ENCODE data around the gene PHLDA2. TPM values are rescaled to one million over a fixed set of nuclear protein-coding genes. Genes with fewer than 3 reads are reported as not detected.

Gene PHLDA2
- polyA plus RNA-seq, 1 donor (not counting 4 experiments of a cell fraction or from before 2014, with no cell fraction given), result 24.3 TPM

DNA sequence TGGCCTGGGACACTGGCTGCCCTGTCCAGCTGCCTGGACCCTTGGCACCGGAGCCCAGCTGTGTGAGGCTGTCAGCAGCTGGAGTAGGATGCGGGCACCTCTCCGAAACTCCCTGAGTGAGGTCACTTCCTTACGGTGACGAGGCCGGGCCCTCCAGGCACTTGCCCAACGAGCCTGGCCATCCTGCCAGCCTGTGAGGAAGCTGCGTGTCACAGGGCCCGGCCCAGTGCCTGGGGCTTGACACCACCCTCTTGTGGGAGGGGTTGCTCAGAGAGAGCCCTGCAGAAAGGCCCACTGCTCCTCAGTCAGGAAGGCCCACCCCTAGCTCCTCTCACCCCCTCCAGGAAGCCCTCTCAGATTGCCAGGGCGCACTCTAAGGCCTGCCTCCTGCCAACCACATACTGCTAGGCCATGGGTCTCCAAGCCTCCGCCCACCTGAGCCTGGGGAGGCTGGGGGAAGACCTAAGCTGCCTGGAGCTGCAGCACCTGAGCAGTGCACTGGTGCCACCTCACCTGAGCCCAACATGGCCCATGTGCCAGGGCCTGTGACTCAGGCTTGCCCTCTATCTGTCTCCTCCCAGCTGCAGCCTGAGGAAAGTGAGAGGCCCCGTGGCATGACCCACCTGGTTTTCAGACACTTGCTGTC lies 4.3 kb upstream of the PHLDA2 start:
- Histone ChIP-seq H2AFZ (ENCODE audit: control insufficient read depth, low read length) (peak overlapping the region; percentile 45), H3K79me2 (ENCODE audit: control insufficient read depth, insufficient read depth, low read length) (peaks cover 7% of the 10 kb centered on the region), H3K27ac (ENCODE audit: control insufficient read depth, insufficient read depth, low read length) (peak overlapping the region; percentile 96), H3K27me3 (ENCODE audit: control insufficient read depth, extremely low read depth, insufficient read depth, low read length) (no peaks in the 10 kb centered on the region), H3K36me3 (ENCODE audit: control insufficient read depth in 2 of 2, extremely low read depth in 1 of 2, insufficient read depth in 2 of 2, low read length in 2 of 2) (no peaks in the 10 kb centered on the region), H4K20me1 (ENCODE audit: control insufficient read depth, extremely low read depth, insufficient read depth, low read length) (no peaks in the 10 kb centered on the region), H3K4me1 (ENCODE audit: control insufficient read depth, extremely low read depth, insufficient read depth, low read length) (peaks cover 36% of the 10 kb centered on the region), H3K4me2 (ENCODE audit: control insufficient read depth, extremely low read depth, insufficient read depth, low read depth, low read length) (peak overlapping the region; percentile 75), H3K4me3 (ENCODE audit: control insufficient read depth in 2 of 3, extremely low read depth in 1 of 3, insufficient read depth in 2 of 3, low read depth in 1 of 3, low read length in 3 of 3) (peak overlapping the region in 2 of 3 experiments; percentile 42 to 49), H3K9me1 (ENCODE audit: control insufficient read depth, extremely low read depth, insufficient read depth, low read length) (no peaks in the 10 kb centered on the region), H3K9ac (ENCODE audit: control insufficient read depth, extremely low read depth, insufficient read depth, low read length) (peak overlapping the region; percentile 80), H3K9me3 (ENCODE audit: control insufficient read depth, low read depth, low read length) (peaks cover 3% of the 10 kb centered on the region)
- DNase-seq (ENCODE audit: low read depth, low spot score), result peak; percentile 96
- dilution Hi-C loops (cut with MboI; ENCODE audit: extremely low pct_ligation_motif_present, low sequenced_read_pairs), result no loop called here
- TF ChIP-seq, protein P1, sequence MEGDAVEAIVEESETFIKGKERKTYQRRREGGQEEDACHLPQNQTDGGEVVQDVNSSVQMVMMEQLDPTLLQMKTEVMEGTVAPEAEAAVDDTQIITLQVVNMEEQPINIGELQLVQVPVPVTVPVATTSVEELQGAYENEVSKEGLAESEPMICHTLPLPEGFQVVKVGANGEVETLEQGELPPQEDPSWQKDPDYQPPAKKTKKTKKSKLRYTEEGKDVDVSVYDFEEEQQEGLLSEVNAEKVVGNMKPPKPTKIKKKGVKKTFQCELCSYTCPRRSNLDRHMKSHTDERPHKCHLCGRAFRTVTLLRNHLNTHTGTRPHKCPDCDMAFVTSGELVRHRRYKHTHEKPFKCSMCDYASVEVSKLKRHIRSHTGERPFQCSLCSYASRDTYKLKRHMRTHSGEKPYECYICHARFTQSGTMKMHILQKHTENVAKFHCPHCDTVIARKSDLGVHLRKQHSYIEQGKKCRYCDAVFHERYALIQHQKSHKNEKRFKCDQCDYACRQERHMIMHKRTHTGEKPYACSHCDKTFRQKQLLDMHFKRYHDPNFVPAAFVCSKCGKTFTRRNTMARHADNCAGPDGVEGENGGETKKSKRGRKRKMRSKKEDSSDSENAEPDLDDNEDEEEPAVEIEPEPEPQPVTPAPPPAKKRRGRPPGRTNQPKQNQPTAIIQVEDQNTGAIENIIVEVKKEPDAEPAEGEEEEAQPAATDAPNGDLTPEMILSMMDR (optimal IDR thresholded peaks at IDR 0.05 in 1 of 3, IDR thresholded peaks at IDR 0.05 in 1 of 3, conservative IDR thresholded peaks at IDR 0.05 in 1 of 3; ENCODE audit: extremely low read depth in 1 of 3, insufficient read depth in 2 of 3, low read length in 3 of 3), result peak in 1 of 3 experiments; percentile 7
- no peak for TF ChIP-seq EZH2 (IDR thresholded peaks at IDR 0.05; ENCODE audit: low read length)
- FAIRE-seq, result peak; percentile 79

DNA sequence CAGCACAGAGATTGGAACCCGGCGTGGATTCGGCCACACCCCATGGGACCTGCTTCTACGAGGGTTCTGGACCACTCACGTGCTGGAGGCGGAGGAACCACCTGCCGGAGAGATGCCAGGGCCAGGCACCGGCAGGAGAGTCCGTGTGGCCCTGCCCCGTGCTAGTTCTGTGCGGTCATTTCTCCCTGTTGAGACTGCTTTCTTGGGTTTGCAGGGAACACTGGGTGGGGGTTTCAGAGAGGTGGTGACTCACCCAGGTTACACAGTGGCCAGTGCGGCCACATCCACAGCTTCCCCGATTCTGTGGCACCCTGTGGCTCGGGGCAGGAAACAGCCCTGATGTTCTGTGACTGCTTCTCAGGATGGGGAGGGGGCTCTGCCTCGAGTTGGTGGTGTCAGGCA lies 3.6 kb upstream of the PHLDA2 start:
- no peaks in the 10 kb centered on the region for H3K27me3 ChIP-seq (ENCODE audit: control insufficient read depth, extremely low read depth, insufficient read depth, low read length)
- dilution Hi-C loops (cut with MboI; ENCODE audit: extremely low pct_ligation_motif_present, low sequenced_read_pairs), result no loop called here
- peaks cover 6% of the 10 kb centered on the region for H4K20me1 ChIP-seq (ENCODE audit: control insufficient read depth, extremely low read depth, insufficient read depth, low read length)
- H3K79me2 ChIP-seq (ENCODE audit: control insufficient read depth, insufficient read depth, low read length), result peaks cover 13% of the 10 kb centered on the region
- no peaks in the 10 kb centered on the region for H3K36me3 ChIP-seq (ENCODE audit: control insufficient read depth in 2 of 2, extremely low read depth in 1 of 2, insufficient read depth in 2 of 2, low read length in 2 of 2)
- DNase-seq (ENCODE audit: low read depth, low spot score), result no peak
- peak overlapping the region in 2 of 3 experiments; percentile 42 to 49 for H3K4me3 ChIP-seq (ENCODE audit: control insufficient read depth in 2 of 3, extremely low read depth in 1 of 3, insufficient read depth in 2 of 3, low read depth in 1 of 3, low read length in 3 of 3)
- peak overlapping the region; percentile 96 for H3K27ac ChIP-seq (ENCODE audit: control insufficient read depth, insufficient read depth, low read length)
- H3K4me2 ChIP-seq (ENCODE audit: control insufficient read depth, extremely low read depth, insufficient read depth, low read depth, low read length), result peak overlapping the region; percentile 75
- no peaks in the 10 kb centered on the region for H3K9me1 ChIP-seq (ENCODE audit: control insufficient read depth, extremely low read depth, insufficient read depth, low read length)
- FAIRE-seq, result no peak
- TF ChIP-seq EZH2 (IDR thresholded peaks at IDR 0.05; ENCODE audit: low read length), result no peak
- H3K9me3 ChIP-seq (ENCODE audit: control insufficient read depth, low read depth, low read length), result peaks cover 3% of the 10 kb centered on the region
- no peak overlapping the region for H2AFZ ChIP-seq (ENCODE audit: control insufficient read depth, low read length)
- peaks cover 38% of the 10 kb centered on the region for H3K4me1 ChIP-seq (ENCODE audit: control insufficient read depth, extremely low read depth, insufficient read depth, low read length)
- peak overlapping the region; percentile 80 for H3K9ac ChIP-seq (ENCODE audit: control insufficient read depth, extremely low read depth, insufficient read depth, low read length)

Measured in keratinocyte (primary cell).